ENCODE measurements around the gene BOLA1. TPM values are rescaled to one million over a fixed set of nuclear protein-coding genes. Genes with fewer than 3 reads are reported as not detected.

Gene BOLA1
- total RNA-seq, 1 donor from 2014 or later: 10.5 TPM

- H3K27ac Mint-ChIP-seq (ENCODE audit: unreplicated experiment): peak overlapping the region; percentile 29
- H3K36me3 Mint-ChIP-seq (ENCODE audit: low read depth): peaks cover 33% of the 10 kb centered on the region
- H3K4me1 Mint-ChIP-seq (ENCODE audit: low read depth): no peaks in the 10 kb centered on the region
- DNase-seq (ENCODE audit: low spot score): no peak
- no peak overlapping the region for H3K4me3 Mint-ChIP-seq (ENCODE audit: unreplicated experiment)
- H3K9me3 Mint-ChIP-seq (ENCODE audit: low read depth): no peaks in the 10 kb centered on the region
- no peaks in the 10 kb centered on the region for H3K27me3 Mint-ChIP-seq (ENCODE audit: low read depth)
- TF ChIP-seq CTCF (IDR thresholded peaks at IDR 0.05): no peak
These were observed 50.5 kb downstream of the BOLA1 start for GRCh38 chr1:149949911-149950310.

Other genes starting within 250 kb of the BOLA1 start
- gene FCGR1A, start 116.9 kb upstream of the BOLA1 start, total RNA-seq: not detected in 3 replicates
- gene SV2A, start 18.3 kb downstream of the BOLA1 start, total RNA-seq: 15.3 to 17.2 TPM (median 16.0 TPM) in 3 replicates
- 54.7 to 63.9 TPM (median 58.2 TPM) in 3 replicates for gene SF3B4, start 28.2 kb downstream of the BOLA1 start, total RNA-seq
- 15.4 to 22.3 TPM (median 17.6 TPM) in 3 replicates for gene MTMR11, start 37.3 kb downstream of the BOLA1 start, total RNA-seq
- gene OTUD7B, start 111.2 kb downstream of the BOLA1 start, total RNA-seq: 24.5 to 29.0 TPM (median 25.3 TPM) in 3 replicates
- 28.7 to 55.3 TPM (median 33.1 TPM) in 3 replicates for gene VPS45, start 168.2 kb downstream of the BOLA1 start, total RNA-seq